Cortex of kidney (tissue), 1 donor: Measurements from ENCODE around the gene FHOD1.

ENCODE experiments used
- DNase-seq: peaks from one replicate; lab custom pipeline; 2025; lab: John Stamatoyannopoulos, UW

The FHOD1 gene

GRCh38 chr16:67247192-67248072, at the start of gene FHOD1:
Gene FHOD1, minus strand, starts transcription at chr16:67247481. Its CDS starts 71 bp downstream, at chr16:67247410.
- DNase-seq, result peak; percentile 58

- no peak for DNase-seq
These were observed 49.1 kb upstream of the FHOD1 start for GRCh38 chr16:67296420-67296819.

- no peak for DNase-seq
These were observed 47.7 kb upstream of the FHOD1 start for GRCh38 chr16:67294938-67295361.

GRCh38 chr16:67294171-67294757, 47.0 kb upstream of the FHOD1 start:
- no peak for DNase-seq

- DNase-seq, result no peak
These were observed 44.2 kb upstream of the FHOD1 start for GRCh38 chr16:67291461-67291860.

GRCh38 chr16:67287960-67288359, 40.7 kb upstream of the FHOD1 start:
- no peak for DNase-seq

- no peak for DNase-seq
These were observed 39.4 kb upstream of the FHOD1 start for GRCh38 chr16:67286441-67287235.

GRCh38 chr16:67284699-67285646, 37.7 kb upstream of the FHOD1 start:
- DNase-seq, result no peak

- DNase-seq, result no peak
These were observed 36.7 kb upstream of the FHOD1 start for GRCh38 chr16:67283826-67284555.

GRCh38 chr16:67283039-67283825, 36.0 kb upstream of the FHOD1 start:
- DNase-seq, result no peak

- no peak for DNase-seq
These were observed 35.1 kb upstream of the FHOD1 start for GRCh38 chr16:67282447-67282805.

- DNase-seq, result no peak
These were observed 34.5 kb upstream of the FHOD1 start for GRCh38 chr16:67281536-67282446.

GRCh38 chr16:67280090-67281015, 33.1 kb upstream of the FHOD1 start:
- no peak for DNase-seq

GRCh38 chr16:67279296-67280089, 32.2 kb upstream of the FHOD1 start, which contains the start of gene PLEKHG4:
Gene PLEKHG4, plus strand, starts transcription at chr16:67279532. Its CDS starts 513 bp downstream, at chr16:67280045.
- DNase-seq, result no peak

- DNase-seq, result no peak
These were observed 31.6 kb upstream of the FHOD1 start for GRCh38 chr16:67278773-67279295.

- DNase-seq, result no peak
These were observed 30.9 kb upstream of the FHOD1 start for GRCh38 chr16:67277999-67278772.
